B cell (primary cell): Measurements from ENCODE around the gene RHEBL1. TPM values are rescaled to one million over a fixed set of nuclear protein-coding genes. Genes with fewer than 3 reads are reported as not detected.

Experiments used
- ATAC-seq: fragments of 200-7000 bp; cut with Tn5 transposase; one replicate; pipeline ENCODE4 v1.10.0; 2021; ENCODE audit warnings: low read depth, mild to moderate bottlenecking, moderate number of reproducible peaks, moderate library complexity
- CTCF ChIA-PET: fragments of 350-600 bp; sonication (Branson Sonifier 250); formaldehyde crosslinking; loops from one replicate; lab custom pipeline; 2021; ENCODE audit warnings: antibody characterized with exemption, inconsistent platforms; lab: Charles Lee
- POLR2A ChIA-PET: fragments of 350-600 bp; sonication (Branson Sonifier 250); formaldehyde crosslinking; loops from one replicate; lab custom pipeline; 2021; ENCODE audit warnings: antibody characterized with exemption; lab: Charles Lee
- DNase-seq: peaks from one replicate; pipeline ENCODE4 v3.0.0; 2013
- H2AFZ ChIP-seq: 2 replicates; pipeline ENCODE4 v1.6.1; 2012; ENCODE audit warnings: mild to moderate bottlenecking, low read depth, low read length; ENCODE audit not compliant: insufficient read depth, poor library complexity, severe bottlenecking
- H3K27ac ChIP-seq, 2 donors: 1 replicate in 1 of 2; 2 replicates in 1 of 2; pipeline ENCODE4 v1.5.1; 2012 to 2013; ENCODE audit warnings: low read length in 2 of 2, mild to moderate bottlenecking in 2 of 2, moderate library complexity in 1 of 2
- H3K27me3 ChIP-seq, 4 experiments: fragments of 200-600 bp in 1 of 4; sonication (generic) in 1 of 4; replicated peaks in 1 of 4; 1 replicate in 2 of 4; 2 replicates in 2 of 4; pipeline versions ENCODE4 v1.6.1 to v1.7.0; 2013 to 2016; ENCODE audit warnings: low read length in 3 of 4, mild to moderate bottlenecking in 2 of 4, mixed read lengths in 1 of 4, moderate library complexity in 1 of 4; ENCODE audit not compliant: insufficient read depth in 4 of 4, control insufficient read depth in 3 of 4; ENCODE audit errors: control extremely low read depth in 1 of 4
- H3K36me3 ChIP-seq, 2 experiments: replicated peaks in 1 of 2; 1 replicate in 1 of 2; 2 replicates in 1 of 2; pipeline versions ENCODE4 v1.6.1 to v1.7.1; 2013; ENCODE audit warnings: low read length in 1 of 2; ENCODE audit not compliant: insufficient read depth in 2 of 2, control insufficient read depth in 1 of 2; ENCODE audit errors: control extremely low read depth in 1 of 2, extremely low read depth in 1 of 2
- H3K4me1 ChIP-seq, 2 donors: fragments of 200-600 bp in 1 of 2; sonication (generic) in 1 of 2; 1 replicate in 1 of 2; 2 replicates in 1 of 2; pipeline versions ENCODE4 v1.5.1 to v1.6.1; 2013 to 2017; ENCODE audit warnings: low read length in 2 of 2; ENCODE audit not compliant: control insufficient read depth in 2 of 2, insufficient read depth in 2 of 2
- H3K4me2 ChIP-seq: replicated peaks from 2 replicates; pipeline ENCODE3; 2012; ENCODE audit warnings: mild to moderate bottlenecking, low read depth, low read length; ENCODE audit not compliant: poor library complexity, severe bottlenecking
- H3K4me3 ChIP-seq, 5 experiments: fragments of 200-600 bp in 1 of 5; sonication (generic) in 1 of 5; 1 replicate in 3 of 5; 2 replicates in 2 of 5; pipeline versions ENCODE4 v1.5.1 to v1.7.0; 2011 to 2016; ENCODE audit warnings: low read length in 4 of 5, mild to moderate bottlenecking in 4 of 5, low read depth in 2 of 5, control low read depth in 1 of 5, moderate library complexity in 1 of 5; ENCODE audit not compliant: insufficient read depth in 1 of 5; ENCODE audit errors: control extremely low read depth in 1 of 5, extremely low read depth in 1 of 5
- H3K79me2 ChIP-seq: fragments of 200-600 bp; sonication (generic); one replicate; pipeline ENCODE4 v1.6.0; 2016; ENCODE audit warnings: low read length; ENCODE audit not compliant: control insufficient read depth, insufficient read depth
- H3K9ac ChIP-seq: fragments of 200-600 bp; sonication (generic); 2 replicates; pipeline ENCODE4 v1.6.1; 2017; ENCODE audit warnings: mild to moderate bottlenecking, low read length, moderate library complexity
- H3K9me3 ChIP-seq, 3 donors: one replicate each; pipeline versions ENCODE4 v1.6.1 to v1.7.1; 2013; ENCODE audit warnings: low read length in 2 of 3; ENCODE audit not compliant: control insufficient read depth in 2 of 3, insufficient read depth in 1 of 3; ENCODE audit errors: control extremely low read depth in 1 of 3
- H4K20me1 ChIP-seq: 2 replicates; pipeline ENCODE4 v1.6.0; 2012; ENCODE audit warnings: mild to moderate bottlenecking, low read length; ENCODE audit not compliant: insufficient read depth, control insufficient read depth, poor library complexity, severe bottlenecking
- H3K27ac Mint-ChIP-seq: one replicate; pipeline ENCODE4 v1.8.0; 2021; ENCODE audit warnings: mixed read lengths
- H3K27me3 Mint-ChIP-seq: one replicate; pipeline ENCODE4 v1.8.0; 2021; ENCODE audit warnings: mixed read lengths
- H3K4me1 Mint-ChIP-seq: one replicate; pipeline ENCODE4 v1.8.0; 2021; ENCODE audit warnings: mixed read lengths
- H3K4me3 Mint-ChIP-seq: one replicate; pipeline ENCODE4 v1.8.0; 2021; ENCODE audit warnings: mixed read lengths
- H3K9me3 Mint-ChIP-seq: one replicate; pipeline ENCODE4 v1.8.0; 2022; ENCODE audit warnings: mixed read lengths; ENCODE audit not compliant: insufficient read depth
- EZH2 ChIP-seq: IDR thresholded peaks from 2 replicates; pipeline ENCODE4 v1.6.1; 2012; ENCODE audit warnings: borderline replicate concordance, low read depth, mild to moderate bottlenecking, moderate library complexity, low read length; ENCODE audit not compliant: insufficient read depth, poor library complexity, severe bottlenecking
- WGBS: methylation state at CpG from one replicate; pipeline ENCODE4 v1.1.5; 2013; ENCODE audit warnings: missing lambda C conversion rate; ENCODE audit not compliant: insufficient coverage; 5-methylcytosine and 5-hydroxymethylcytosine counted together
- intact Hi-C: fragments of 100-400 bp; cut with micrococcal nuclease; formaldehyde crosslinking; loops from one replicate; pipeline ENCODE4 v1.10.0; 2022
- polyA plus RNA-seq: library from polyadenylated mRNA; depleted of rRNA; stranded (reverse); fragments of >200 nt; gene quantifications from 2 replicates; pipeline ENCODE4 v1.2.3, GENCODE V29; 2012
- total RNA-seq, 2 donors: library from RNA; stranded (reverse); fragments of 120-200 nt in 1 of 2; gene quantifications; 1 replicate in 1 of 2; 2 replicates in 1 of 2; pipeline versions ENCODE4 v1.2.3 to v1.2.4, GENCODE V29; 2013 to 2022
- TF ChIP-seq, protein P1 (sequence below): fragments of 200-600 bp; IDR thresholded peaks from one replicate; pipeline ENCODE4 v1.8.0; 2022; ENCODE audit warnings: antibody characterized with exemption, mild to moderate bottlenecking

The RHEBL1 gene
- total and polyA plus RNA-seq, 2 donors (not counting 1 experiment from before 2014, with no cell fraction given): 3.0 to 6.1 TPM

DNA sequence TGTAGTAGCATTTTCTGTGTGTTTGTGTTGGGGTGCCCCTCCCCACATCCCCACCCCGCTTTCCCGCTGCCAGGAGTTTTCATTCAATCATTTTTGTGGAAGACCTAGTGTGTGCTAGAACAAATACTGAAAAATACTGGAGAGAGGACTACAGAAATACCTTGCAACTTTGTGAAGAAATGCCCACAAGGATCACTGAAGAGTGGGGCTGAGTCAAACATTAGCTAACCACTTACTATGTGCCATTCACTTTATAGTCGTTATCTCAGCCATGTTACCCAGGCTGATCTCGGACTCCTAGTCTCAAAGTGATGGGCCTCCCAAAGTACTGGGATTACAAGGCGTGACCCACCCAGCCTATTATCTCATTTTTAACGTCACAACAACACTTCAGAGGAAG lies 41.4 kb upstream of the RHEBL1 start:
- peak overlapping the region; percentile 89 for H3K4me2 ChIP-seq
- intact Hi-C loops: loop anchor here (2.0 kb wide), 1 partner anchor 50 kb away; no protein-coding TSS in a partner anchor
- POLR2A ChIA-PET: interaction anchor here (0.5 to 4.3 kb wide), 4 partner anchors 12 to 154 kb away, joined by 4 to 47 read pairs (median 14); partner anchors contain the start of genes TUBA1A, TUBA1B and TUBA1C
- WGBS: 47% methylated on average over 2 of the region's 6 CpGs
- H3K27me3 Mint-ChIP-seq: no peaks in the 10 kb centered on the region
- H3K9ac ChIP-seq: peak overlapping the region; percentile 97
- H3K27ac ChIP-seq: peak overlapping the region; percentile 77 to 88
- no peaks in the 10 kb centered on the region for H3K9me3 Mint-ChIP-seq
- TF ChIP-seq, protein P1, sequence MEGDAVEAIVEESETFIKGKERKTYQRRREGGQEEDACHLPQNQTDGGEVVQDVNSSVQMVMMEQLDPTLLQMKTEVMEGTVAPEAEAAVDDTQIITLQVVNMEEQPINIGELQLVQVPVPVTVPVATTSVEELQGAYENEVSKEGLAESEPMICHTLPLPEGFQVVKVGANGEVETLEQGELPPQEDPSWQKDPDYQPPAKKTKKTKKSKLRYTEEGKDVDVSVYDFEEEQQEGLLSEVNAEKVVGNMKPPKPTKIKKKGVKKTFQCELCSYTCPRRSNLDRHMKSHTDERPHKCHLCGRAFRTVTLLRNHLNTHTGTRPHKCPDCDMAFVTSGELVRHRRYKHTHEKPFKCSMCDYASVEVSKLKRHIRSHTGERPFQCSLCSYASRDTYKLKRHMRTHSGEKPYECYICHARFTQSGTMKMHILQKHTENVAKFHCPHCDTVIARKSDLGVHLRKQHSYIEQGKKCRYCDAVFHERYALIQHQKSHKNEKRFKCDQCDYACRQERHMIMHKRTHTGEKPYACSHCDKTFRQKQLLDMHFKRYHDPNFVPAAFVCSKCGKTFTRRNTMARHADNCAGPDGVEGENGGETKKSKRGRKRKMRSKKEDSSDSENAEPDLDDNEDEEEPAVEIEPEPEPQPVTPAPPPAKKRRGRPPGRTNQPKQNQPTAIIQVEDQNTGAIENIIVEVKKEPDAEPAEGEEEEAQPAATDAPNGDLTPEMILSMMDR: no peak
- TF ChIP-seq EZH2: no peak
- peak overlapping the region; percentile 96 for H3K4me3 Mint-ChIP-seq
- DNase-seq (no peak), ATAC-seq (no peak)
- H3K4me3 ChIP-seq: peak overlapping the region in 4 of 5 experiments; percentile 53 to 99 (median 88)
- no peaks in the 10 kb centered on the region for H3K27me3 ChIP-seq
- H3K4me1 ChIP-seq: peaks cover 16 to 23% of the 10 kb centered on the region in 2 donors
- H4K20me1 ChIP-seq: peaks cover 11% of the 10 kb centered on the region
- peaks cover 38% of the 10 kb centered on the region for H3K4me1 Mint-ChIP-seq
- H3K27ac Mint-ChIP-seq: peak overlapping the region; percentile 96
- CTCF ChIA-PET: interaction anchor here (0.6 to 17.6 kb wide), 9 partner anchors 14 to 124 kb away, joined by 3 to 193 read pairs (median 10); partner anchors contain the start of genes DHH and TUBA1B
- H3K79me2 ChIP-seq: peaks cover 29% of the 10 kb centered on the region
- H2AFZ ChIP-seq: peak overlapping the region; percentile 90
- H3K9me3 ChIP-seq: no peaks in the 10 kb centered on the region
- peaks cover 0 to 10% of the 10 kb centered on the region in 2 experiments for H3K36me3 ChIP-seq
